ENCODE results near the gene KCNH4.

KCNH4 gene

GRCh38 chr17:42135664-42136653 lies 45.0 kb downstream of the KCNH4 start:
- peak; percentile 90 to 93 for DNase-seq

- no peak for DNase-seq
Measured at GRCh38 chr17:42135151-42135550, 45.8 kb downstream of the KCNH4 start.

DNA sequence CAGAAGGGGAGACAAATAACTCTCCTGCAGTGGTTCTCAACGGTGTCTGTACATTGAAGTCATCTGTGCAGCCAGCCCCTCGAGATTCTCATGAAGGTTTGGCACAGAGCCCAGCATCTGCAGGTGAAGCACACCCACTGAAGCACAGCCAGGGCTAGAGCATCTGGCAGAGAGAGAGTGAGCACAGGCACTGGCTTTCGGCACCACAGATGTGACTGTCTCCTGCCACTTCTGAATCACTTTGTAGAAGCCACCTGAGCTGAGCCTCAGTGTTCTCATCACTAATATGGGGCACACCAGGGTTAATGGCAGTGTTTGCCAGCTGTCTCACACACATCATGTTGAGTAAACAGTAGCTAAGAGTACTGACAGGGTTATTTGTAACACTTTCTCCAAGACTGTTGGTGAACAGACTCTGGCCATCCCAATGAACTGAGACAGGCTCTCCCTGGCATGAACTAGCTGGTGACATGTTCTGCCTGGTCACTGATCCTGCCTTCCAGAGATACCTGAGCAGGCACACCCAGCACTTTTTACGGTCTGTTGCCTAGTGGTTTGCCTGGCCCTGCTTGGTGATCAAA lies 47.4 kb downstream of the KCNH4 start:
- no peak for DNase-seq

DNA sequence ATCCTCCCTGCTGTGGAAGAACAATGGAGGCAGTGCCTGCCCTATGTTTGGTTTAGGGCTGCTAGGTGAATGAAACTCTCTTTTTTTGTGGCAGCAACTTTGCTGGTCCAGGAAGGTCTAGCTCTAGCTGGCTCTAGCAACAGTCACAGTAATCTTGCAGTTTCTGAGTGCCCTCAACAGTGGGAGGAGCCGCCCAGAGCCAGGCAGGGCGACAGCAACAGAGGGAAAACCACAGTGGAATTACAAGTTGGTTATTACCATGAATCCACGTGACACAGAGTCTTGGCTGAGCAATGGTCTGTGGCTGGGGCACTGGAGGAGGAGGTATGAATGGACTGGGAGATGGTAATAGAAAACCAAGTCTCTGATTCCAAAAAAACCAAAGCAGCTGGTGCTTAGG lies 48.0 kb downstream of the KCNH4 start:
- peak; percentile 75 to 82 for DNase-seq

DNA sequence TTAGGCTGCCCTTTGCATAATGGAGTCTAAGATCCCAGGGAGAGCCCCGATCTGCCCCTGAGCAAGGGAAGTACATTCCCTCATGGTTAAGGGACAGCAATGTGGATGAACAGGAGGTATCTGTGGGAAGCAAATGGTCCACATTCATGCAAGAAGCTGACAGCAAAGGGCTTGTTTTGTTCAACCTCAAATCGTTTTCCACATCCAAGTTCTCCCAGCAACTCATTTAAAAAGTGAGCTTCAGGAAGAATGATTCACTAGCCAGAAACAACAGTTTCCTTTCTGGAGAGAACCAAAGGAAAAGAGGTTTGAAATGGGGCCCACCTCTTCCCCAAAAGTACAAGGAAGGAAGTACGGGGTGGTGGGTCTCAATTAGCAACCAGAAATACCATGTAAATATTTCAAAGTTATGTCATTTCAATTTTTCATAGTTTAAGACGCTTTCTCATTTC lies 48.9 kb downstream of the KCNH4 start:
- peak; percentile 39 to 41 for DNase-seq

GRCh38 chr17:42131232-42131631 lies 49.7 kb downstream of the KCNH4 start:
- DNase-seq = no peak

DNA sequence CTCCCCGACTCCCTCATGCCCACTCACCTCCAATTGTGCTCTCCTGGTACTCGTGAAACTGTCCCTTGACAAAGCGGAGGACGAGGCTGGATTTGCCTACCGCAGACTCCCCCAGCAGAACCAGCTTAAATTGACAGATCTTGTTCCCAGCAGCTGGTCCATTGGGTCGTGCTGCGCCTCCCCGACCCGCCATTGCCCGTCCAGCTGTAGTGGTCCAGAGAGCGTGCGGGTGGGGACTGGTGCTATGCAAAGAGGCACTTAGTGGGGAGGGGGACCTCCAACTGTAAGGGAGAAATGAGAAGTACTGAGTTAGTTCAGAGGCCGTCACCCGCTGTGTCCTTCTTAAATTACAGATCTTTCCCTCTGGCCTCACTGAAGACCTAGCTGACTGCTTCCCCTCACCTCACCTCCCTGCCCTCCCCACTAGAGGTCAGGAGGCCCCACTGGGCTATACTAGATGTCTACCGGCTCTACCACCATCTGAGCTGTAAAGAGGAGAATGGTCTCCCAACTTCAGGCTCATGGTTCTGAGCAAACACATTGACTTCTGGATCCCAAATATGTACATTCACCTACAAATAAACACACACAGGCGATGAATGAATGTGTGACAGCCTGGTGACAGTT lies 50.5 kb downstream of the KCNH4 start:
- no peak for DNase-seq

GRCh38 chr17:42129109-42129837 lies 51.7 kb downstream of the KCNH4 start:
- peak; percentile 63 to 79 for DNase-seq

DNA sequence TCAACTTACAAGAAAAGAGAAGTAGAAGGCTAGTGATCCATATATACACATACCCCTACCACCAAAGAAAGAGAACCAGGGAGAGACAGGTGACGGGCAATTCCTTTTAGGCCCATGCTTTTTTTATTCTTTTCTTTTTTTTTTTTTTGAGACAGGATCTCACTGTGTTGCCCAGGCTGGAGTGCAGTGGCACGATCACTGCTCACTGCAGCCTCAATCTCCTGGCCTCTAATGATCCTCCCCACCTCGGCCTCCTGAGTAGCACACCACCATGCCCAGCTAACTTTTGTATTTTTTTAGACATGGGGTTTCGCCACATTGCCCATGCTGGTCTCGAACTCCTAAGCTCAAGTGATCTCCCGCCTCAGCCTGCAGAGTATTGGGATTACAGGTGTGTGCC lies 53.5 kb downstream of the KCNH4 start:
- DNase-seq = no peak

GRCh38 chr17:42126836-42127235 lies 54.1 kb downstream of the KCNH4 start:
- no peak for DNase-seq

DNA sequence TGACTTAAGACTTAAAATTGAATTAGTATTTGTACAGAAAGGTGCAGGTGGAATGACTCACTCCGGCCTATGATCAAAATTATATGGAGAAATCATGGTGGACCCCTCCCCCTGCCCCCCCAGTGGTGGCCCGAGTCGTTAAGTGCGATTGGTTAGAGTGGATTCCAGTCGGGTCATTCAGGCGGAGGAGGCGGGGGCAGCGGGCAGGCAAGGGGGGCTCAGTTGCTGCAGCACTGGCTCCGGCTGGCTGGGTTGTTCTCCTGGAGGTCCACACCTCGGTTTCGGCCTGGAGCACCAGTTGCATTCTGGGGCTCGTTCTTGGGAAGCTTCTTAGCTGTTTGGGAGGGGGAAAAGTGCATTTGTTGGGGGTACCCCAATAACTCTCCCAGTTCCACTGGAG lies 55.4 kb downstream of the KCNH4 start:
- DNase-seq = no peak

GRCh38 chr17:42124256-42124655 lies 56.7 kb downstream of the KCNH4 start:
- no peak for DNase-seq

- no peak for DNase-seq
Measured at GRCh38 chr17:42122371-42123303, 58.3 kb downstream of the KCNH4 start, which contains the start of gene HSPB9. Gene HSPB9, plus strand, starts transcription at chr17:42122804. Its CDS starts 47 bp downstream, at chr17:42122851.

GRCh38 chr17:42120770-42121769 lies 59.9 kb downstream of the KCNH4 start, which contains the start of gene KAT2A:
Gene KAT2A, minus strand, starts transcription at chr17:42121367. Its CDS starts 63 bp downstream, at chr17:42121304.
- DNase-seq = peak; percentile 81 to 85

- DNase-seq = no peak
Measured at GRCh38 chr17:42120161-42120769, 60.7 kb downstream of the KCNH4 start.

- DNase-seq = no peak
Measured at GRCh38 chr17:42119301-42119700, 61.6 kb downstream of the KCNH4 start.

- peak in 1 of 2 donors; percentile 12 for DNase-seq
Measured at GRCh38 chr17:42118545-42118944, 62.4 kb downstream of the KCNH4 start.

DNA sequence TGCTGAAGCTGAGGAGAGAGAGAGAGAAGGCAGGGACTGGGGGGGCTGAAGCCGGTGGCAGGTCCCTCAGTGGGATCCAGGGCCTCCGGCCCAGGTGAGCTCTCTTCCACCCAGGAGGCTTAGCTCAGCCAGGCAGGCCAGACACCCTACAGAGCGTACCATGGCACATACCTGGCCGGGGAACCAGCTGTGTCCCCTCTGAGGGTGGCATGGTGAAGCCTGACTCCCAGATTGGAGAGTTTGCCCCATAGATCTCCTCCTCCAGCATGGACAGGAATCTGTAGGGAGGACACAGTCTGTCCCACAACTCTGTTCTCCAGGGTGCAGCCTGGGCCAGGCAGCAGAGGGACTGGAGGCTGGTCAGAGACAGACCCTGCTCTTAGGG lies 62.8 kb downstream of the KCNH4 start:
- DNase-seq = no peak

GRCh38 chr17:42117397-42118125 lies 63.4 kb downstream of the KCNH4 start:
- no peak for DNase-seq

Data from inflammatory macrophage (primary cell).